K562 (cell line): ENCODE data around the gene PON3. TPM values are rescaled to one million over a fixed set of nuclear protein-coding genes. Genes with fewer than 3 reads are reported as not detected.

ENCODE experiments used
- ATAC-seq: fragments of 200-7000 bp; cut with Tn5 transposase; 3 replicates; pipeline ENCODE4 v1.9.1; 2020; ENCODE audit warnings: moderate library complexity
- BruUV-seq: library from RNA; stranded (reverse); fragments of 400-500 nt; replicated peaks from 2 replicates; lab custom pipeline; 2021; lab: Mats Ljungman, UMichigan
- CTCF ChIA-PET: fragments of 300-600 bp; formaldehyde crosslinking; extraction: SDS; loops from one replicate; lab custom pipeline; 2021; ENCODE audit warnings: low intra/inter-chr PET ratio; lab: Yijun Ruan, JAX
- POLR2A ChIA-PET: fragments of 300-600, 350-650 bp; sonication (Branson Sonifier 250); formaldehyde crosslinking; extraction: SDS; loops from one replicate; lab custom pipeline; 2021; ENCODE audit warnings: antibody characterized with exemption, inconsistent platforms; lab: Yijun Ruan, JAX
- DNase-seq, 4 experiments: peaks; one replicate each; pipeline versions ENCODE4 v3.0.0 to v3.0.0-alpha.2; 2011 to 2018; ENCODE audit warnings: low spot score in 3 of 4, mixed read lengths in 3 of 4; ENCODE audit errors: extremely low read depth in 1 of 4
- FAIRE-seq: peaks from 2 replicates; lab custom pipeline; 2011; peaks lifted over from hg19 to GRCh38; lab: Jason Lieb, UNC
- H2AFZ ChIP-seq: 2 replicates; pipeline ENCODE4 v1.6.0; 2011; ENCODE audit warnings: low read depth, low read length, control low read depth, inconsistent platforms
- H3K27ac ChIP-seq: fragments of 200-600 bp; 3 replicates; pipeline ENCODE4 v1.8.0; 2011; ENCODE audit warnings: low read depth, mild to moderate bottlenecking, control low read depth, inconsistent platforms, low read length, moderate library complexity, mixed read lengths; ENCODE audit errors: extremely low read depth
- H3K27me3 ChIP-seq, 2 experiments: fragments of 300-600 bp in 1 of 2; 2 replicates in 1 of 2; 3 replicates in 1 of 2; pipeline versions ENCODE4 v1.6.0 to v1.8.0; 2011; ENCODE audit warnings: inconsistent platforms in 2 of 2, low read length in 2 of 2, mild to moderate bottlenecking in 1 of 2, mixed read lengths in 1 of 2, moderate library complexity in 1 of 2; ENCODE audit not compliant: control insufficient read depth in 2 of 2, insufficient read depth in 2 of 2
- H3K36me3 ChIP-seq: fragments of 300-600 bp; 3 replicates; pipeline ENCODE4 v1.8.0; 2011; ENCODE audit warnings: mild to moderate bottlenecking, low read length, inconsistent platforms; ENCODE audit not compliant: control insufficient read depth, insufficient read depth
- H3K4me1 ChIP-seq, 2 experiments: fragments of 200-600 bp in 1 of 2; replicated peaks in 1 of 2; 2 replicates in 1 of 2; 3 replicates in 1 of 2; pipeline versions ENCODE4 v1.5.1 to v1.8.0; 2011; ENCODE audit warnings: inconsistent platforms in 2 of 2, low read length in 2 of 2, mild to moderate bottlenecking in 1 of 2, mixed read lengths in 1 of 2, moderate library complexity in 1 of 2; ENCODE audit not compliant: control insufficient read depth in 2 of 2, insufficient read depth in 2 of 2
- H3K4me2 ChIP-seq: 2 replicates; pipeline ENCODE4 v1.6.1; 2011; ENCODE audit warnings: low read length, control low read depth, inconsistent platforms, mixed read lengths; ENCODE audit not compliant: insufficient read depth
- H3K4me3 ChIP-seq: fragments of 200-600 bp; sonication (generic), shearing (Covaris generic); 2 replicates; pipeline ENCODE4 v1.5.1; 2016; ENCODE audit warnings: control low read depth, inconsistent platforms
- H3K79me2 ChIP-seq: fragments of 200-600 bp; 3 replicates; pipeline ENCODE4 v1.8.0; 2011; ENCODE audit warnings: low read length, inconsistent platforms; ENCODE audit not compliant: control insufficient read depth, insufficient read depth
- H3K9ac ChIP-seq, 2 experiments: 2 replicates each; pipeline versions ENCODE4 v1.6.0 to v1.6.1; 2011; ENCODE audit warnings: low read depth in 2 of 2, low read length in 2 of 2, control low read depth in 1 of 2, inconsistent platforms in 1 of 2, mild to moderate bottlenecking in 1 of 2, mixed read lengths in 1 of 2; ENCODE audit not compliant: insufficient read depth in 1 of 2
- H3K9me1 ChIP-seq: one replicate; pipeline ENCODE4 v1.6.0; 2011; ENCODE audit warnings: inconsistent platforms, mild to moderate bottlenecking, low read length, moderate library complexity; ENCODE audit not compliant: control insufficient read depth, insufficient read depth
- H3K9me3 ChIP-seq: replicated peaks from 2 replicates; pipeline ENCODE4 v1.5.1; 2011; ENCODE audit warnings: low read depth, low read length, inconsistent platforms; ENCODE audit not compliant: control insufficient read depth, insufficient read depth
- H4K20me1 ChIP-seq: replicated peaks from 2 replicates; pipeline ENCODE4 v1.6.1; 2011; ENCODE audit warnings: low read length, inconsistent platforms, mixed read lengths; ENCODE audit not compliant: control insufficient read depth, insufficient read depth
- ARID4B ChIP-seq: sonication (generic); formaldehyde crosslinking; IDR thresholded peaks from 2 replicates; pipeline ENCODE4 v1.8.0; 2022; ENCODE audit warnings: mild to moderate bottlenecking, missing genetic modification reagents
- ATF1 ChIP-seq, 2 experiments: fragments of 450-650 bp in 1 of 2; IDR thresholded peaks; 2 replicates each; pipeline ENCODE4 v1.6.1; 2016; ENCODE audit warnings: missing compliant biosample characterization in 1 of 2, missing genetic modification characterization in 1 of 2
- CBFA2T2 ChIP-seq: fragments of 450-650 bp; conservative IDR thresholded peaks from 2 replicates; pipeline ENCODE4 v1.6.1; 2017; ENCODE audit warnings: mild to moderate bottlenecking
- CBX1 ChIP-seq: sonication (generic); IDR thresholded peaks from 2 replicates; pipeline ENCODE4 v1.6.1; 2016; ENCODE audit warnings: antibody characterized with exemption, low read depth, mild to moderate bottlenecking
- DPF2 ChIP-seq: fragments of 450-650 bp; IDR thresholded peaks from 2 replicates; pipeline ENCODE4 v1.6.1; 2016
- GATAD2B ChIP-seq: fragments of 450-650 bp; IDR thresholded peaks from 2 replicates; pipeline ENCODE4 v1.6.1; 2017; ENCODE audit warnings: mild to moderate bottlenecking, borderline replicate concordance
- HDAC3 ChIP-seq: fragments of 450-650 bp; IDR thresholded peaks from 2 replicates; pipeline ENCODE4 v1.6.1; 2018; ENCODE audit warnings: borderline replicate concordance, mild to moderate bottlenecking, moderate library complexity; ENCODE audit not compliant: partially characterized antibody
- HMG20B ChIP-seq: fragments of 250-450 bp; sonication (Bioruptor Pico); IDR thresholded peaks from 2 replicates; pipeline ENCODE4 v1.5.0; 2021; ENCODE audit warnings: mild to moderate bottlenecking
- HMGN3 ChIP-seq: IDR thresholded peaks from 2 replicates; pipeline ENCODE4 v1.6.1; 2011; ENCODE audit warnings: borderline replicate concordance, low read depth, mild to moderate bottlenecking, mixed read lengths, low read length; ENCODE audit not compliant: insufficient read length; ENCODE audit errors: extremely low read depth
- KAT2B ChIP-seq: IDR thresholded peaks from one replicate; pipeline ENCODE4 v1.6.1; 2012; ENCODE audit warnings: low read depth, mild to moderate bottlenecking, control low read depth, inconsistent platforms, low read length, moderate library complexity
- KAT7 ChIP-seq: sonication (generic); formaldehyde crosslinking; IDR thresholded peaks from 2 replicates; pipeline ENCODE4 v1.8.0; 2022; ENCODE audit warnings: missing genetic modification reagents, mild to moderate bottlenecking, borderline replicate concordance
- LEF1 ChIP-seq: fragments of 450-650 bp; IDR thresholded peaks from 2 replicates; pipeline ENCODE4 v1.6.1; 2016; ENCODE audit warnings: mild to moderate bottlenecking
- PML ChIP-seq: IDR thresholded peaks from 2 replicates; pipeline ENCODE4 v1.6.1; 2012; ENCODE audit warnings: low read length, inconsistent platforms
- PTBP1 ChIP-seq: fragments of 200-400 bp; formaldehyde crosslinking; IDR thresholded peaks from 2 replicates; pipeline ENCODE4 v1.6.1; 2017; ENCODE audit warnings: low read depth, low read length
- ZFP30 ChIP-seq: fragments of 250-450 bp; sonication (Bioruptor Pico); IDR thresholded peaks from 2 replicates; pipeline ENCODE4 v1.8.0; 2022; ENCODE audit warnings: moderate library complexity, mild to moderate bottlenecking, inconsistent platforms, borderline replicate concordance
- ZFP91 ChIP-seq: sonication (generic); formaldehyde crosslinking; IDR thresholded peaks from 2 replicates; pipeline ENCODE4 v1.8.0; 2022; ENCODE audit warnings: mild to moderate bottlenecking, missing genetic modification reagents
- ZNF165 ChIP-seq: fragments of 250-450 bp; sonication (Bioruptor Pico); IDR thresholded peaks from 2 replicates; pipeline ENCODE4 v1.4.0; 2020; ENCODE audit warnings: borderline replicate concordance
- ZNF354B ChIP-seq: fragments of 250-450 bp; sonication (Bioruptor Pico); IDR thresholded peaks from 2 replicates; pipeline ENCODE4 v1.4.0; 2020
- WGBS: fragments of 100-300 bp; shearing (Covaris generic); methylation state at CpG from one replicate; pipeline ENCODE4 v1.1.6; 2016; ENCODE audit warnings: low coverage, mixed read lengths; ENCODE audit not compliant: insufficient coverage; ENCODE audit errors: missing lambda C conversion rate; 5-methylcytosine and 5-hydroxymethylcytosine counted together
- in situ Hi-C: fragments of 300-500 bp; cut with MboI; formaldehyde crosslinking; loops from 4 replicates; pipeline ENCODE4 v1.15.0; 2018; ENCODE audit warnings: inconsistent platforms, mixed read lengths
- intact Hi-C: fragments of 100-400 bp; cut with micrococcal nuclease; formaldehyde crosslinking; loops from 2 replicates; pipeline ENCODE4 v1.14.2; 2022
- polyA plus RNA-seq, 8 experiments: library from polyadenylated mRNA; depleted of rRNA in 4 of 8; stranded (reverse) in 5 of 8; unstranded in 3 of 8; fragments of >200 nt; fragmentation: Nextera tagmentation in 2 of 8; fragmentation: Illumina TruSeq in 1 of 8; extraction: Ambion mirVana in 2 of 8; extraction: Trizol in 1 of 8; gene quantifications; 2 replicates each; pipeline versions ENCODE4 v1.2.1 to v1.2.3, GENCODE V29; 2011 to 2014; ENCODE audit warnings: inconsistent platforms in 1 of 8, missing spikeins in 1 of 8
- total RNA-seq, 7 experiments: library from RNA; depleted of rRNA in 6 of 7; stranded (reverse); fragments of >200 nt in 6 of 7; fragmentation: Illumina TruSeq in 2 of 7; extraction: Trizol in 2 of 7; gene quantifications; 2 replicates each; pipeline versions ENCODE4 v1.2.1 to v1.2.3, GENCODE V29; 2011 to 2021; ENCODE audit warnings: low replicate concordance in 1 of 7

Gene PON3
- total and polyA plus RNA-seq, 9 of the 15 experiments (the other 6 are each of a cell fraction or from before 2014, with no cell fraction given), result 0.15 to 0.38 (median 0.18) TPM; not detected in 6

GRCh38 chr7:95412075-95412474 lies 15.9 kb upstream of the PON3 start (continued):
- TF ChIP-seq ARID4B (CRISPR knock-in tag), result no peak
- TF ChIP-seq HMGN3, result no peak
- TF ChIP-seq LEF1, result no peak
- TF ChIP-seq ATF1 (CRISPR knock-in tag; IDR thresholded peaks at IDR 0.05), result no peak
- no peak for TF ChIP-seq ATF1 (tag; IDR thresholded peaks at IDR 0.05)
- no peak for TF ChIP-seq CBX1
- TF ChIP-seq CBFA2T2, result no peak
- no peak for TF ChIP-seq ZNF165 (CRISPR knock-in tag)

GRCh38 chr7:95411666-95412065 lies 15.5 kb upstream of the PON3 start:
- POLR2A ChIA-PET, result interaction anchor here (1.5 kb wide), 1 partner anchor 14 kb away, joined by 3 read pairs; no protein-coding TSS in a partner anchor
- BruUV-seq, result no TSS peak
- no peak for FAIRE-seq
- TF ChIP-seq GATAD2B, result no peak
- no peak for TF ChIP-seq PTBP1
- no peak for TF ChIP-seq HDAC3
- no peak for TF ChIP-seq KAT7 (CRISPR knock-in tag)
- no peak for TF ChIP-seq HMG20B (CRISPR knock-in tag)
- no peak for TF ChIP-seq ZNF354B (CRISPR knock-in tag)
- no peak for TF ChIP-seq KAT2B
- TF ChIP-seq ZFP30 (CRISPR knock-in tag), result no peak
- TF ChIP-seq ZFP91 (CRISPR knock-in tag), result no peak
- no peak for TF ChIP-seq PML
- TF ChIP-seq DPF2, result no peak

More at GRCh38 chr7:95411666-95412065, 15.5 kb upstream of the PON3 start:
- no peak overlapping the region for H3K4me2 ChIP-seq
- no peaks in the 10 kb centered on the region for H3K9me3 ChIP-seq
- no peaks in the 10 kb centered on the region for H3K79me2 ChIP-seq
- 56% methylated on average over 4 of the region's 4 CpGs for WGBS
- no peak overlapping the region for H2AFZ ChIP-seq
- in situ Hi-C loops, result no loop called here
- H3K27me3 ChIP-seq, result no peaks in the 10 kb centered on the region
- no peak overlapping the region for H3K27ac ChIP-seq
- H3K9ac ChIP-seq, result no peak overlapping the region
- no peak overlapping the region for H3K4me3 ChIP-seq
- no peaks in the 10 kb centered on the region for H3K4me1 ChIP-seq
- ATAC-seq, result no peak
- intact Hi-C loops, result no loop called here
- H4K20me1 ChIP-seq, result no peaks in the 10 kb centered on the region
- no peak for DNase-seq
- CTCF ChIA-PET, result no interaction called here
- no peaks in the 10 kb centered on the region for H3K9me1 ChIP-seq
- H3K36me3 ChIP-seq, result peaks cover 22% of the 10 kb centered on the region; the same call in 2 of the 3 replicates
